ENCODE data around the gene VDR.

VDR gene

DNA sequence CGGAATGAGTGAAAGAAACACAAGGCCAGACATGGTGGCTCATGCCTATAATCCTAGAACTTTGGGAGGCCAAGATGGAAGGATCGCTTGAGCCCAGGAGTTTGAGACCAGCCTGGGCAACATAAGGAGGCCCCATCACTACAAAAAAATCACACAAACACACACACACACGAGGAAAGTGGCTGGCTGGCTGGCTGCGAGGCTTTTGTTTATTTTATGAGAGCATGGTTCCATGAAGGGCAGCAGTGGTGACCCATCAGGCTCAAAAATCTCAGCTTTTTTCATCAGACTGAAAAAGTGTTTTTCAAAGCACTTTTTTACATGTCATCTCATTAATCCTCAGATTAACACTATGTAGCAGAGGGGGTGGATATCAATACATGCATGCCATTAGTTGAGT, 27.7 kb downstream of the VDR start:
- TF ChIP-seq FOXP2 (optimal IDR thresholded peaks at IDR 0.05; ENCODE audit: borderline replicate concordance, extremely low read depth, extremely low read length, insufficient read depth) (no peak), TAF1 (IDR thresholded peaks at IDR 0.05; ENCODE audit: borderline replicate concordance, insufficient read depth, low read length) (no peak), SIN3A (IDR thresholded peaks at IDR 0.05; ENCODE audit: borderline replicate concordance, insufficient read depth, low read length) (no peak)
- TF ChIP-seq, protein P1, sequence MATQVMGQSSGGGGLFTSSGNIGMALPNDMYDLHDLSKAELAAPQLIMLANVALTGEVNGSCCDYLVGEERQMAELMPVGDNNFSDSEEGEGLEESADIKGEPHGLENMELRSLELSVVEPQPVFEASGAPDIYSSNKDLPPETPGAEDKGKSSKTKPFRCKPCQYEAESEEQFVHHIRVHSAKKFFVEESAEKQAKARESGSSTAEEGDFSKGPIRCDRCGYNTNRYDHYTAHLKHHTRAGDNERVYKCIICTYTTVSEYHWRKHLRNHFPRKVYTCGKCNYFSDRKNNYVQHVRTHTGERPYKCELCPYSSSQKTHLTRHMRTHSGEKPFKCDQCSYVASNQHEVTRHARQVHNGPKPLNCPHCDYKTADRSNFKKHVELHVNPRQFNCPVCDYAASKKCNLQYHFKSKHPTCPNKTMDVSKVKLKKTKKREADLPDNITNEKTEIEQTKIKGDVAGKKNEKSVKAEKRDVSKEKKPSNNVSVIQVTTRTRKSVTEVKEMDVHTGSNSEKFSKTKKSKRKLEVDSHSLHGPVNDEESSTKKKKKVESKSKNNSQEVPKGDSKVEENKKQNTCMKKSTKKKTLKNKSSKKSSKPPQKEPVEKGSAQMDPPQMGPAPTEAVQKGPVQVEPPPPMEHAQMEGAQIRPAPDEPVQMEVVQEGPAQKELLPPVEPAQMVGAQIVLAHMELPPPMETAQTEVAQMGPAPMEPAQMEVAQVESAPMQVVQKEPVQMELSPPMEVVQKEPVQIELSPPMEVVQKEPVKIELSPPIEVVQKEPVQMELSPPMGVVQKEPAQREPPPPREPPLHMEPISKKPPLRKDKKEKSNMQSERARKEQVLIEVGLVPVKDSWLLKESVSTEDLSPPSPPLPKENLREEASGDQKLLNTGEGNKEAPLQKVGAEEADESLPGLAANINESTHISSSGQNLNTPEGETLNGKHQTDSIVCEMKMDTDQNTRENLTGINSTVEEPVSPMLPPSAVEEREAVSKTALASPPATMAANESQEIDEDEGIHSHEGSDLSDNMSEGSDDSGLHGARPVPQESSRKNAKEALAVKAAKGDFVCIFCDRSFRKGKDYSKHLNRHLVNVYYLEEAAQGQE (IDR thresholded peaks at IDR 0.05; ENCODE audit: insufficient read depth in 1 of 2, low read depth in 2 of 2, low read length in 2 of 2): no peak

DNA sequence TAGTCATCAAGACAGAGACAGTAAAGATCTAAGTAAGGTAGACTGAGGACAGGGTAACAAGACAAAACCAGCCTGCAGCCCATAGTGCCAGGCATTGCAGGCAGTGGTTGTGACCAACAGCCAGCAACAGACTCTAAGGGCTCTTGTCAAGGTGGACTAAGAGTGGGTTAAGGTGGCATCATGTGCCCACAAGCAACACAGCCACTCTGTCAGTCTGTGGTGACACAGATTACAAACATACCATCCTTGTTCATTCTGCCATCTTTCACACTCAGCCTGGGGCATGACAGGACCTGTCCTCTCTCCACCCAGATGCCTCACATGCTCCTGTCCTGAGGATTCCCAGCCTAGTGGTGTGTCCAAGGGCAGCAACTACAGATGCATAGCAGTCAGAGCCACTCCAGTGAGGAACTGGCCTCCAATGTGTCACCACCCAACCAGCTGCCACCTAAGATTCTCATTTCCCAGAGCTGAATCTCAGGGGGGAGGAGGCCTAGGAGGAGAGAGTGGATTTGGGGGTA, 28.3 kb downstream of the VDR start:
- no peak for TF ChIP-seq POLR2AphosphoS5 (IDR thresholded peaks at IDR 0.05; ENCODE audit: low read depth, low read length)

DNA sequence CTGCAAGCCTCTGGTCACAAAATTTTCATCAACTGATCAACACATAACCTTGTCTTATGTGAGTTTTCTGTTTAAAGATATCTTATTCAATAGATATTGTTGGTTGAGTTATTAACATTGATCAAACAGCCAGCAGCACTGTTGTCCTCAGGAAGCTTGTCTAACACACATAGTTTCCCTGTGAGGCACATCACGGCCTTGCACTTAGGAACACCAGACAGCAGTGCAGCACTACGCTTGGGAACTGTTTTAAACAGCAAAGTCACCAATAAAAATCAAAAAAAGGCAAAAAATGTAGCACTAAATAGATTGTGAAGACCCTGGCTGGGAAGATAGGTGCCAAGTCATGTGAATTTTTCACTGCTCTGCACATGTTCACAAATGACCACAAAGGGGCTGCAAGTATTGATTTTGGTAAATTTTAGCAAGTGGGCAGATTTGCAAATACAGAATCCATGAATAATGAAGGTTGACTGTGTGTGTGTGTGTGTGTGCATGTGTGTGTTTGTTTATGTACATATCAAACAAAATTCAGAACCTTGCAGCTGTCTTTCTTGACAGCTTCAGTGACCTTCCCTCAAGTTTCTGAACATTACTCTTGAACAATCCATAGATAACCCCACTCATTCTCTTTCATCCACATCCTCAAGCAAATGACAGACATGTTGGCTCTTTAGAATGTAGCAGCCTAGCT, 28.9 kb downstream of the VDR start:
- no peak for TF ChIP-seq POLR2AphosphoS5 (IDR thresholded peaks at IDR 0.05; ENCODE audit: low read depth, low read length)

DNA sequence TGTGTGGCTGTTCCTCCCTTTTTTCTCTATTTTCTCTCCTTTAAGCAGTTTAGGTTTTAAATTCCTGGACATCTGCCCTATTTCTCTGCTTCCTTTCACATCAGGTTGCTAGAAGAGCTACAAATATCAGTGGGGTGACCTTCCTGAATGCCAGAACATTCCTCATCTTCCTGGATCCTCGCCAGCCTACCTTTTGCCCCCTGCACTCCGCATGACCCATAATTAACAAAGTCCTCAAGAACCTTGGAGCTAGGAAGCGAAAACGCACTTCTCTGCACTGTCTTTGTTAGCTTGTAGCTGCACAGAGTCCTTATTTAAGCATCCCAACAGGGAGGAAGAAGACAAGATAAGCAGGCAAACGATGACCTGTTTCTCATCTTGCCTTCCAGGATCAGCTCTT, 30.5 kb downstream of the VDR start:
- no peak for TF ChIP-seq FOXP2 (optimal IDR thresholded peaks at IDR 0.05; ENCODE audit: borderline replicate concordance, extremely low read depth, extremely low read length, insufficient read depth)
- no peak for TF ChIP-seq SIN3A (IDR thresholded peaks at IDR 0.05; ENCODE audit: borderline replicate concordance, insufficient read depth, low read length)
- TF ChIP-seq, protein P1 (IDR thresholded peaks at IDR 0.05; ENCODE audit: insufficient read depth in 1 of 2, low read depth in 2 of 2, low read length in 2 of 2): no peak
- TF ChIP-seq POLR2AphosphoS5 (IDR thresholded peaks at IDR 0.05; ENCODE audit: low read depth, low read length): no peak
- no peak for TF ChIP-seq TAF1 (IDR thresholded peaks at IDR 0.05; ENCODE audit: borderline replicate concordance, insufficient read depth, low read length)

DNA sequence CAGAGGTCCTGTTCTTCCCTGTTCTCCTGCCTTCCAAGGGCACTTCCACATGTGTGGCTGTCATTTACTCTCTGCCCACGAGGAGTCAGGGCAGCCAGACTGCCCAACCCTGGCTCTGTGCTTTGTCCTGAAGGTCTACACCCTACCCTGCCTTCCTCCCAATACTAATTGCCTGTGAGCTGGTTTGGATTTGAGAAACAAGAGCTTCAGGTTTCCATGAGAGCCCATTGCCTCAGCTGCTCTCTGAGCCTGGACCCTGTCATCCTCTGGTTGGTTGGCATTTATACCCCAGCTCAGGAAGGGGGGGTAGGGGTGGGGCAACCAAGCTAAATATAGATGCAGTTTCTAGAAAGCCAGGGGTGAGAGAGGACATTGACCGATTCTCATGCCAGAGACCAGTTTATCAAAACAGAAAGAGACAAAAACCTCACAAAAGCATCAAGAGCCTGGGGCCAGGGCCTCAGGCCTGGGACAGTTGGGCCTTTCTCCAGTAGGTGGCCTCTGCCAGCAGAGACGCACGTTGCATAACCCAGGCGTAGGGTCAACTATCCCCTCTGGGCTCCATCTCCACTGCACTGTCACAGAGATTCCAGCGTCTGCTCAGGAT, 34.5 kb downstream of the VDR start:
- TF ChIP-seq SIN3A (IDR thresholded peaks at IDR 0.05; ENCODE audit: borderline replicate concordance, insufficient read depth, low read length) (no peak), FOXP2 (optimal IDR thresholded peaks at IDR 0.05; ENCODE audit: borderline replicate concordance, extremely low read depth, extremely low read length, insufficient read depth) (no peak), POLR2AphosphoS5 (IDR thresholded peaks at IDR 0.05; ENCODE audit: low read depth, low read length) (no peak), TAF1 (IDR thresholded peaks at IDR 0.05; ENCODE audit: borderline replicate concordance, insufficient read depth, low read length) (no peak)
- TF ChIP-seq, protein P1 (IDR thresholded peaks at IDR 0.05; ENCODE audit: insufficient read depth in 1 of 2, low read depth in 2 of 2, low read length in 2 of 2): no peak

DNA sequence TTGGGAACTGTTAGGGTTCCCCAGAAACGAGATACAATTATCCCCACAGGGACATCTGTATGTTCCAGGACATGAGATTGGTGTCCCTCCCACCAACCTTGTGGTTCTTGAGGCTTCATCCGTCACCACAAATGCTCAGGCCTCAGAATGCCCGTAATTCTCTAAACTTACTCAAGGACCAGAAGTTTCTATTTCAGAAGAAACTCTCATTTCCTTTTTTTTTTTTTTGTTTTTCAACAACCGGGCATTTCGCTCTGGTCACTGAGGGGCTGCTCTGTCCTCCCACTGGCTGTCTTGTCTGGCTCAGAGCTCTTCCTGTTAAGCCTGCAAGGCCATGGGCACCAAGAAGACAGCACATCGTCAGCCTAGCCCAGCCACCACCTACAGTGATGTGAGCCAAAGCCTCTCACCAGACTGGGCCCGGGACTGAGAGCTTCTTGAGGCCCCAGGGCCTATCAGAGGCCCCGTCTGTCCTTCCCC, 36.2 kb downstream of the VDR start:
- no peak for TF ChIP-seq SIN3A (IDR thresholded peaks at IDR 0.05; ENCODE audit: borderline replicate concordance, insufficient read depth, low read length)
- TF ChIP-seq, protein P1 (IDR thresholded peaks at IDR 0.05; ENCODE audit: insufficient read depth in 1 of 2, low read depth in 2 of 2, low read length in 2 of 2): no peak
- no peak for TF ChIP-seq POLR2AphosphoS5 (IDR thresholded peaks at IDR 0.05; ENCODE audit: low read depth, low read length)
- no peak for TF ChIP-seq TAF1 (IDR thresholded peaks at IDR 0.05; ENCODE audit: borderline replicate concordance, insufficient read depth, low read length)
- no peak for TF ChIP-seq FOXP2 (optimal IDR thresholded peaks at IDR 0.05; ENCODE audit: borderline replicate concordance, extremely low read depth, extremely low read length, insufficient read depth)
